Stromal cell of bone marrow (primary cell): ENCODE results near the gene IL17REL.

ENCODE experiments used
- DNase-seq: peaks from one replicate; pipeline ENCODE4 v3.0.0-alpha.2; 2012; ENCODE audit warnings: low read depth

IL17REL gene

GRCh38 chr22:50002791-50003190 is 9.8 kb downstream of the IL17REL start:
- no peak for DNase-seq

GRCh38 chr22:50001388-50002231 is 11.0 kb downstream of the IL17REL start:
- DNase-seq = no peak

GRCh38 chr22:50000587-50001387 is 11.8 kb downstream of the IL17REL start:
- DNase-seq = no peak

GRCh38 chr22:49999946-50000586 is 12.5 kb downstream of the IL17REL start:
- no peak for DNase-seq

- DNase-seq = no peak
Measured at GRCh38 chr22:49999063-49999945, 13.3 kb downstream of the IL17REL start.

GRCh38 chr22:49998718-49999062 is 13.9 kb downstream of the IL17REL start:
- DNase-seq = no peak

GRCh38 chr22:49997932-49998717 is 14.4 kb downstream of the IL17REL start:
- DNase-seq = no peak

GRCh38 chr22:49997251-49997599 is 15.3 kb downstream of the IL17REL start:
- DNase-seq = no peak

- no peak for DNase-seq
Measured at GRCh38 chr22:49996518-49997250, 15.9 kb downstream of the IL17REL start.

GRCh38 chr22:49996119-49996517 is 16.4 kb downstream of the IL17REL start:
- no peak for DNase-seq

GRCh38 chr22:49995361-49996118 is 17.0 kb downstream of the IL17REL start:
- DNase-seq = no peak

- no peak for DNase-seq
Measured at GRCh38 chr22:49995041-49995360, 17.6 kb downstream of the IL17REL start.

- DNase-seq = no peak
Measured at GRCh38 chr22:49994361-49995040, 18.1 kb downstream of the IL17REL start.

- DNase-seq = no peak
Measured at GRCh38 chr22:49993649-49994360, 18.8 kb downstream of the IL17REL start.

GRCh38 chr22:49992921-49993648 is 19.5 kb downstream of the IL17REL start:
- peak; percentile 13 for DNase-seq

GRCh38 chr22:49991907-49992533 is 20.5 kb downstream of the IL17REL start:
- no peak for DNase-seq

- no peak for DNase-seq
Measured at GRCh38 chr22:49991167-49991566, 21.4 kb downstream of the IL17REL start.
